HG03196 (cell line): ENCODE results near the gene KMT2E.
A peak's percentile ranks its signal among the peaks of the same experiment; 100 is the strongest.
"Not testable (repeated sequence)": the region's sequence is repeated elsewhere in the genome, so short reads cannot be mapped to it uniquely, and the experiment has no call there.

Experiments used
- ATAC-seq: cut with Tn5 transposase; IDR thresholded peaks from one replicate; pipeline ENCODE4 v1.9.1; 2021; ENCODE audit not compliant: unreplicated experiment

KMT2E gene, protein sequence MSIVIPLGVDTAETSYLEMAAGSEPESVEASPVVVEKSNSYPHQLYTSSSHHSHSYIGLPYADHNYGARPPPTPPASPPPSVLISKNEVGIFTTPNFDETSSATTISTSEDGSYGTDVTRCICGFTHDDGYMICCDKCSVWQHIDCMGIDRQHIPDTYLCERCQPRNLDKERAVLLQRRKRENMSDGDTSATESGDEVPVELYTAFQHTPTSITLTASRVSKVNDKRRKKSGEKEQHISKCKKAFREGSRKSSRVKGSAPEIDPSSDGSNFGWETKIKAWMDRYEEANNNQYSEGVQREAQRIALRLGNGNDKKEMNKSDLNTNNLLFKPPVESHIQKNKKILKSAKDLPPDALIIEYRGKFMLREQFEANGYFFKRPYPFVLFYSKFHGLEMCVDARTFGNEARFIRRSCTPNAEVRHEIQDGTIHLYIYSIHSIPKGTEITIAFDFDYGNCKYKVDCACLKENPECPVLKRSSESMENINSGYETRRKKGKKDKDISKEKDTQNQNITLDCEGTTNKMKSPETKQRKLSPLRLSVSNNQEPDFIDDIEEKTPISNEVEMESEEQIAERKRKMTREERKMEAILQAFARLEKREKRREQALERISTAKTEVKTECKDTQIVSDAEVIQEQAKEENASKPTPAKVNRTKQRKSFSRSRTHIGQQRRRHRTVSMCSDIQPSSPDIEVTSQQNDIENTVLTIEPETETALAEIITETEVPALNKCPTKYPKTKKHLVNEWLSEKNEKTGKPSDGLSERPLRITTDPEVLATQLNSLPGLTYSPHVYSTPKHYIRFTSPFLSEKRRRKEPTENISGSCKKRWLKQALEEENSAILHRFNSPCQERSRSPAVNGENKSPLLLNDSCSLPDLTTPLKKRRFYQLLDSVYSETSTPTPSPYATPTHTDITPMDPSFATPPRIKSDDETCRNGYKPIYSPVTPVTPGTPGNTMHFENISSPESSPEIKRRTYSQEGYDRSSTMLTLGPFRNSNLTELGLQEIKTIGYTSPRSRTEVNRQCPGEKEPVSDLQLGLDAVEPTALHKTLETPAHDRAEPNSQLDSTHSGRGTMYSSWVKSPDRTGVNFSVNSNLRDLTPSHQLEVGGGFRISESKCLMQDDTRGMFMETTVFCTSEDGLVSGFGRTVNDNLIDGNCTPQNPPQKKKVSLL (N-terminal part only)

DNA sequence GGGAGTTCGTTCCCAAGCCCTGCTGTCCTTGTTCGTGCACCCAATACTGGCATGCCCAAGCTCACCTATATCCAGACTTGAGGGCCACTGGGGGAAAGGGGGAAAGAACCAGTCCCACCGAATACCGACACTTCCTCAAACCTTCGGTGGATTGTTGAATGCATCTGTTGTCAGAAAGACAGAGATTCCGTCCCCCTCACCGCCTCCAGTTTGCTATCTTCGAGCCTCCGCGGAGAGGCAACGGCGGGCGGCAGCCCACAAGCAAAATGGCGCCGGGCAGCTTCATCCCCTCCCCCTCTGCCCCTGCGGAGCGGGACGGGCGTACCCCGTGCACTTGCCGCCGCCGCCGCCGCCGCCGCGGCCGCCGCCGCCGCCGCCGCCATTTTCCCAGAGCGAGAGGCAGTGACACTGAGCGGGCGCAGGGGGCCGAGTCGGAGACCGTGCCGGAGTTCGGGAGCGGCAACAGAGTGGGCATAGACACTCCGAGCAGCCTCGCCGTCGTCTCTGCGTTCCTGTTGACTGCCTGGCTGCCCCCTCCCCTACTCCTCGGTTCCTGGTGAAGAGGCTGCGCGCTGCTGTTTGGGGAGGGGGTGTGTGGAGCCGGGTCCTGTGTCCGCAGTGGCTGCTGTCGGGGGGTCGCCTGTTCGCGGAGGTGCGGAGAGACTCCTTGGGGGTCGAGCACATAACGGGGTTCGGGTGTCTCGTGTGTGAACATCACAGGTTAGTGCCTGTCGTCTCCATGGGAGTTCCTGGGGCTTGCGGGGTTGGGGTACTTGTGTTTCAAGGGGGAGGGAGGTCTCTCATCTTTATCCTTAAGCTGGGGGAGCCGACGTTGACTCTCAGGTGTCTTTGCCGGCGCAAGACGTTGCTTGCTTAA, at the start of gene KMT2E:
KMT2E (plus strand) TSS at position 390 of the 877 bp plus-strand sequence. CDS start 26,748 bp downstream, outside the sequence.
- ATAC-seq: peak; percentile 28

DNA sequence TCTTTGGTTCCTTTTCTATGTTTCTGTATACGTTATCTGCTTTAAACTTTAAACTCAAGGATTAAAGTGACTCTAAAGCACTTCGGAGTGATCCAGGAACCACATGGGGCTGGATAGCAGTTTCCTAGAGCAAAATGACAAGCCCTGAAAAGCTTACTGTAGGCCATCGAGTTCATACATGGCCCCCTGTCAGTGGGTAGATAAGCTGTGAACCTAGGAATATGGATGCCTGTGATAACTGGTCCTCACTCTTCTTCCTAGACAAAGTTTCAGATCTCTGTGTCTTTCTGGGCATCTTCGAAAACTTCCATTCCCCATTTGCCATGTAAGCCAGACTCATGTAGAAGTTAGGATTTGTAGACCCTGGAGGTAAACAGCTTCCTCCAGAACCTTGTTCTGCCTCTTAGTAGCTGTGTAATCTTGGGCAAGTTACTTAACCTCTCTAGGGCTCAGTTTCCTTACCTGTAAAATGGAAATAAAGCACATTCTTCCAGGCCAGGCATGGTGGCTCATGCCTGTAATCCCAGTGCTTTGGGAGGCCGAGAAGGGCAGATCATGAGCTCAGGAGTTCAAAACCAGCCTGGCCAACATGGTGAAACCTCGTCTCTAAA, 49.3 kb upstream of the KMT2E start:
- ATAC-seq: no peak

DNA sequence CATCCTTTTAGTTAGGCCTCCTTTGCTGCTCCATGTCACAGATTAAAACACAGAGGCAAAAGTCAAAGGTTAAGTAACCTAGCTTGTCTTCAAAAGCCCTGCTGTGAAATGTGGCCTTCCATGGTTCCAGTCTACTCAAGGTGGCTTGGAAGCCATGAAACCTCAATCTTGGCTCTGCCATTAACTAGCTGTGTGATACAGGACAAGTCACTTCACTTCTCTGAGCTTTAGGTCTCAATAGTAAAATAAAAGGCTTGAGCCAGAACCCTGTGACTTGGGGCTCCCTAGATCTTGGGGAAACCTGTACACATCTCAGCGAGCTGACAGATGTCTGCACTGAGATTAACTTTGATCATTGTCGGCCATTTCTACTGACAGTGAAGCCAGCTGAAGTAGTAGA, 48.0 kb upstream of the KMT2E start:
- no peak for ATAC-seq

DNA sequence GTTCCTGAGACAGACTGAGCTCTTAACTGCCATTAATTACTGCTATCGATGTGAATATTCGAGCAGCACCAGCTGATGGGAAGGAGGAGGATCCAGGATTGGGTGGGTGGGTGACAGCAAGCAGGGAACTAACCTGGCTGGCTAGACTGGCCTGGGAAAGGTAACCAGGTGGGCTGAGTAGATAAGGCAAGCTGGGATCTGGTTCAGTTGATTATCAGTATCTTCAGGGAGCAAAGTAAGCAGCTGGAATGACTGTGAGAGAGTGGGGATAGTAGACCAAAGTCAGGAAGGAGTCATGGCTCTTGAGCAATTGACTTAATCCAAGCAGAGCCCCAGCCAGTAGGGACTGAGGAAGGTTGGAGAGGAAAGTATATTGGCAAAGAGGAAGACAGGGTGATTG, 46.9 kb upstream of the KMT2E start:
- ATAC-seq: no peak

DNA sequence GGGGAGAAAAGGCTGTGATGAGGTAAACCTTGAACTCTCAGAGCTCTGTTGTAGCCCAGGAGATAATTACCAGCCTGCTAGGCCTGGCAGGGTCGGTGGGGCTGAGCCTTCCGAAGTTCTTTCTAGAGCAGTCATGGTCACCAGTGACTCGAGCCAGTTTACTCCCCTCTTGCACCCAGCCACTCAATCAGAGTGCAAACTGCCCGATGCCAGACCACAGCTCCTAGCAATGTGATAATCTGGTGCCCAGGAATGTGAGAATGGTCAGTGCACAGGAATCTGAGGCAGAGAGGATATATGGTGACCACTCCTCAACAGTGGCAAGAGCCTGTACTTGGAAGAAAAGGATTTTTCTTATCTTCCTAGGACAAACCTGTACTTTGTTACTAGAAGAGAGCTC, 46.4 kb upstream of the KMT2E start:
- ATAC-seq: no peak

DNA sequence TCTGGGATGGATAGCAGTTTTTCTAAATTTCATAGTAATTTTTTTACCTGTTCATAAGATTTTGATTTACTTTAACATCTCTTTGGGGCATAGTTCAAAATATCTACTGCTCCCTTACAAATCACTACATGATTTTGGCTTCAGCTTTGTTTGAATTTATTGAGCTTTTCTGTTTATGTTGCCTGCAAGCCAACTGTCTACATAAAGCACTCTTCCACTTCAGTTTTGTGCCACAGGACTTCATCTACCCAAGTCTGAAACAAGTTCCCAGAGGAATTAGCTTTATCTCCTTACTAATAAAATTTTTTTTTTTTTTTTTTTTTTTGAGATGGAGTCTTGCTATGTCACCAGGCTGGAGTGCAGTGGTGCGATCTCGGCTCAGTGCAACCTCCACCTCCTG, 45.4 kb upstream of the KMT2E start:
- no peak for ATAC-seq

DNA sequence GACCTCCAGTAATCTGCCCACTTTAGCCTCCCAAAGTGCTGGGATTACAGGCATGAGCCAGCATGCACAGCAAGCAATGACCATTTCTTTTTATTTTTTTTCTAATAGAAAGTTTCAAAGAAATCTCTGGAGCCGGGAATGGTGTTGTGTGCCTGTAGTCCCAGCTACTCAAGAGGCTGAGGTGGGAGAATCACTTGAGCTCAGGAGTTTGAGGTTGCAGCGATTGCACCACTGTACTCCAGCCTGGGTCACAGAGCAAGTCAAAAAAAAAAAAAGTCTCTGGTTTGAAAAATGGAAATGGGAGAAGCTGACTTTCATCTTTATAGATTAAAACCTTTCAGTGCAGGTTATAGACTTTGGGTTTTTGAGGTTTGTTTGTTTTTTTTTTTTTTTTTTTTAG, 44.8 kb upstream of the KMT2E start:
- no peak for ATAC-seq

DNA sequence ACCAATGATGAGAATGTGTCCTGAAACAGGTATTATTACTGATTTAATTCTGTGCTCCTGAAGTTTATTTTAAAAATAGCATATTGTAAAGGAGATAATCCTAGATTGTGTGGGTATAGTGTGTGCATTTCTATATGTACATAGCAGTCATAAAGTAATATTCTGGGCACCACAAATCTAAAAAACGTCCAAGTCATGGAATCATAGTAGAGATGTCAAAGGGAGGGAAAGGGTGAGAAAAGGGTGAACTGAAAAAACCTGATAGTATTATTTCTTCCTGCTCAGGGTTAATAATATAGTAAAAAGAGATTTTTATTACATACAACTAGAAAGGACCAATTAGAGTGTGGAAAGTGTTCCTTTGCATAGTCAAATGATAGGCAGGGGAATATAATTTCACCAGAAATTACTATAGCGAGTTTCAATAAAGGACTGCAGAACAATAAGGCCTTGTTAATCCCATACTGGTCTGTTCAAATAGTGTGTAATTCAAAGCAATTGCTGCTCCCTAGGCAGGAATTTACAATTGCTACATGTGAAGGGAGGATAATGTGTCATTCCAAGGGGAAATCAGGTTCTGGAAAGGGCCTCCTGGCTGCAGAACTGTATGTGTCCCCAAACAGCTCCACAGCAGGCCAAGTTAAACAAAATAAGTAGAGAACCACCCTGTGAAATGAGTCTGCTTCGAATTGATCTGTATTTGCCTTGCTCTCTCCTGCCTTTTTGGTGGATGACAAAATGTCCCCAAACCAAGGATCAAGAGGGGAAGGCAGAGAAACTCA, 42.5 kb upstream of the KMT2E start:
- no peak for ATAC-seq

DNA sequence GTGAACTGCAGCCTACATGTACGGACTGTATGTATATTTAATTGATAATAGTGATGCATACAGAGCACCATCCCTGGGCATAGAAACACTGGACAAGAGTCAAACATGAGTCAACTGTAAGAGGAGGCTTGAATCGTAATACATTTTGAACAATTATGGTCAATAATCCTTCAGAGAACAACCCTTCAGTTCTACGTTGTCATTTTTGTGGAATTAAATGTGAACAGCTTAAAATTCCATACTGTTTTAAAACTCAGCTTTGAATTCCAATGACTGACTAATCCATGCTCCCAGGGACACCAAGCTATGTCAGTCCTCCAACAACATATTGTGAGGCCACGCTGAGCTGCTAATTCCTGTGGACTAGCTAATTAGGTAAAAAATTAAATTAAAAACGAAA, 41.5 kb upstream of the KMT2E start:
- ATAC-seq: no peak

DNA sequence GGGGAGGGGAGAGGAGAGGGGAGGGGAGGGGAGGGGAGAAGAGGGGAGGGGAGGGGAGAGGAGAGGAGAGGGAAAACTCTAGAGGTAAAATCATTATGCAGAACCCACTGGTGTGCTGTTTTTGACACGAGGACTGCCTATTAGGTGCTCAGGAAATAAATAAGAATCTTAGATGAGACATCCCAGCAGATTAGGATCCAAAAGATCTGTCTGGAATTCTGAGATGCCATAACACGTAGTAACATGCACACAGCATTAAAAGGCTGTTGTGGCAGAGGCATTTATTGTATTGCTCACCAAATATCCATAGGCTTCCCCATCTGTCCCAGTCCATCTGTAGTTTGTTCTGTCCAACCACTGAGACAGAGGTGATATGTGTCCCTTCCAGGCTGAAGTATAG, 40.8 kb upstream of the KMT2E start:
- no peak for ATAC-seq

DNA sequence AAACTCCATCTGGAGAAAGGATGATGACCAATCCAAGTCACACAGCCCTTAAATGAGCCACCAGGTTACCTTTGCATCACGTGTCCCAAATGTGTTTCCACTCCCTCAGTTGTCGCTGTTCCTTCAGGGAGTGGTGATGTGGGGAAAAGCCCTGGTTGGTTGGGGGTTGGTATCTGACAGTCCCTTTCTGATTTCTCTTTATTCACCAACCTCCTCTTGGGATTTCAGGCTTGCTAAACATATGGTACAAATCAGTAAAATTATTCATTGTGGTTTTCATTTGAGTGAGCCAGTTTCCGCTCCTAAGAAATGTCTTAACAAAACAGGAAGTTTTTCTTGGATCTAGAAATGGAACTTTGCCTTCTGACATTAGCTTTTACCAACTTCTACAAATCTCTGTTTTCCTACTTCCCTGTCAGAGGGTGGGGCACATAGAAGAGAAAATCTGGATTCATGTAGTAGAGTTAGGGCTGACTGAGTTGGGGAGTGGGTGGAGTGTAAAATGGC, 40.0 kb upstream of the KMT2E start:
- ATAC-seq: no peak

DNA sequence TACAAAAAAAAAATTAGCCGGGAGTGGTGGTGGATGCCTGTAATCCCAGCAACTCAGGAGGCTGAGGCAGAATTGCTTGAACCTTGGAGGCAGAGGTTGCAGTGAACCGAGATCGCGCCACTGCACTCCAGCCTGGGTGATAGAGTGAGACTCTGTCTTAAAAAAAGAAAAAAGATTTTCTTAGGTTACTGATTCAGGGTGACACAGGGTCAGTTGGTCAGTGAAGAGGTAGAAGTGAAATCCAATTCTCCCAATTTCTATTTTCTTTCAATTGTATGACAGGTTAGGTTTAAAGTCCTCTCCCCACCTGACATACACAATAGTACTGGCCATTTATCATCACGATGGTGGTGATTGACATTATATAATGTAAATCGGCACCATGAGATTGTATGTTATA, 38.5 kb upstream of the KMT2E start:
- ATAC-seq: not testable (repeated sequence)

DNA sequence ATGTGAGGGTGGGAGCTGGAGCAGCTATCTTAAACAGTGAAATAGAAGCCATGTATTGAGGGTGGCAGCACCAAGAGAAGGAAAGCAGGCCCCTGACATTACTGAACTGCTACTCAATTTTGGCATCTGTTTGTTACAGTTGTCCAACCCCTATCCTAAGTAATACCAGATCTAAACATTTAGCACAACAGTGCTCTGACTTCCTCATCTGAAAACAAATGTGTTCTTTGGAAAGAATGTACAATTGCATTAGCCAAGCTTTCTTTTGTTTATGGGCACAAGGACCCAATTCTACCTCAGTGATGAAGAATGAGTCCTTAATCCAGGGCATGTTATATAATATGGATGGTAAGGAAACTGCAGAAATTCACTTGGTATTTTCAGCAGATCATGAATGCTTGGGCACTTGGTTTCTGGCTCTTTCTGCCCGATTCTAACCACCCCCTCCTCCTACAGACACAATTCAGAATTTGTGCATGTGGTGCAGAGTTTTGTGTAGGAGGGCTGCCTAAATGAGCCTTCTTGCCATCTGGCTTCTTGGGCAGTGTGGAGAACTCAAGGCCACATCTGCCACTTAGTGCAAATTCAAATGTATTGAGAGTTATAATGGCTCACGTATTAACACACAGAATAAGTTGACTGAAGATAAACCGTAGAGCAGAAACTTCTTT, 36.9 kb upstream of the KMT2E start:
- no peak for ATAC-seq

DNA sequence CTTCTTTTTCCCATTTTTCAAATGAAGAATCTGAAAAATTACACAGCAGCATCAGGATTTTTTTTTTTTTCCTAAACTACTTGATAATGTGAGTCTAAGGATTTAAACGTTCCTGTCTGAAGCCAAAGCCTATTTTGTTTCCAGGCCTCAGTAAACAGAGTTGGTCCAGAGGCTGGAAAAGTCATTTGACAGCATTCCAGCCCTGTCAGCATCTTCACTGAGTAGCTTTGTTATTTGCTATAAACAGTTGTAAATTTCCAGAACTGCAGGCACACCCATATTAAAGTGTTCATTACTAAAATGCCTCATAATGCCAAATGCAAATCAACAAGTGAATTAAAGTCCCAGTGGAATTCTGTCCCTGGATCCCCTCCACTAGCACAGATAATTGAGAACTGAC, 35.5 kb upstream of the KMT2E start:
- no peak for ATAC-seq

DNA sequence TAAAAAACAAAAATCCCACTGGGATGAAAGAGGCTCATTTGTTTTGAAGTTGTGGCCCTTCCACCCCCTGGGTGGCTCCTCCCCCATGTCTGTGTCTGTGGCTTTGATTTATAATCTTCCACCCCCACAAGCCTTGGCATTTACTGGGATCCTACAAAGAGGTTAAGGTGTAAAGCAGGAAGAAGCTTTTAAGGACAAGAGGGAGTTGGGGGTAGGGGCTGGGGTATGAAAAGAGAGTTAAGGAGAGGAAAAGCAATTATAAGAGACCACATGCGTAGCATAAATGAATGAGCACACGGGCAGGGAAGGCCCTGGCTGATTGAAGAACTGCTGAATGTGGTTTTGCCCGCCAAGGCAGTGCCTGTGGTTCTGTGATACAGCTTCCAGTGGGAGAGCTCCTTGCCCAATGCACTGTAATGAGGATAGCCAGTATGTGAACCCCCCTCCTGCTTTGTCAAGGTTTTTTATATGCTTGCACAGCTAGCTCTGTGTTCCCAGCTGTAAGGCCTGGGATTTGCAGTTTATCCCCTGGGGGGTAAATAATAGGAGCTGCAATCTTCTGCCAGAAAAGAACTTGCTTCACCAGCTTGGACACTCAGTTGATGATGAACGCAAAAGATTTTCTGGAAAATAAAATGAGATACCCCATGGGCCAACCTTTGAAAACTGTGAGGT, 34.7 kb upstream of the KMT2E start:
- ATAC-seq: no peak

DNA sequence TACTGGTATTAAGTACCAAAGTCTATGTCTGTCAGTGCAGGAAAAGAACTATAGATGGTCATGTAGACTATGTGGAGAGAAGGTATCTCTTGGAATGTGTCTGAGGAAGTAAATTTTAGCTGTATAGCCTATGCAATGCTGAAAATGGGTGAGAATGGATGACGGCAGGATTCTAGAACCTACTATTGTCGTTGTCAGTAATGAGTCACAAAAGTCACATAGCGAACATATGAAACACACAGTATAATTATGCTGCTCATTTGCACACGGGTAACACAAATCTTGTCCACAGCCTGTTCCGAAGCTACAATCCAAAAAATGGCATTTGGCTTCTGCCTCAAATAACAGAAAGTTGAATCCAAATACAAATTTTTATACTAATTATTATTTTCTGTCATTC, 33.6 kb upstream of the KMT2E start:
- ATAC-seq: no peak

DNA sequence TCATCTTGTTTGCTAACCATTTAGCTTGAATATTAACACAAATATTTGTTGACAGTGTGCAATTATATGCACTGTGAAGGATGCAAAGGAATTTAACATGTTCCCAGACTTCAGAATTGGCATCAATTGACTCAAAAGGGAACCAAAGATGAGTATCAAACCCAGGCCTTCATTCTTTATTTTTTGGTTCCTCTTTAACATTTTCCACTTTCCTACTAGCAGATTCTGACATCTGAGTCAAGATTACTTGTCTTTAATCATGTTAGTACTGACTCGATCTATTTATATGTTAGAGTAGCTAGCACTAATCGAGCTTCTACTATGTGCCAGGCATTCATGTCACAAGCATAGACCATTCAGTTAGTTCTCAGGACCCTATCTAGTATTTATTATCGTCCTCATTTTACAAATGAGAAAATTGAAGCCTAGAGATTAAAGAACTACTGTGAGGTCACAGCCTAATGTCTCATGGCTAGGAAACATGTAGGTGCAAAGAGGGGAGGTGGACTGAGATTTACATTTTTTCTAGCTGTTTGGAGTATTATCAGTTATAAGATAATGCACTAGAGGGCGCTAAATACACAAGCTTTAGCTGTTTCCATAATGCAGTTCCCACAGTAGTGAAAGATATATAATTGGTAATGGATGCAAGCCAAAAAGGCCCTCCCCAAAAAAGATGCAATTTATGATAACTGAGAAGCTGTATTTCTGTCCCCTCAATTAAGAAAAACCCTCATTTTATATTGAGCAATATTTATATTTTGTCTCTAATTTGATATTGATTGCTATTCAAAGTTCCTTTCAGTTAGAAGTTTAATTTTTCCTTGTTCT, 32.9 kb upstream of the KMT2E start:
- no peak for ATAC-seq
